Mesangial cell (primary cell): ENCODE measurements around the gene TRMT2B. TPM values are rescaled to one million over a fixed set of nuclear protein-coding genes. Genes with fewer than 3 reads are reported as not detected.

ENCODE experiments used
- total RNA-seq: library from RNA; depleted of rRNA; stranded (reverse); fragments of >200 nt; gene quantifications from 2 replicates; pipeline ENCODE4 v1.2.3, GENCODE V29; 2015

The TRMT2B gene
- 8.4 and 10.3 TPM in 2 replicates for total RNA-seq

GRCh38 chrX:101051549-101052302, at the start of gene TRMT2B:
TSS of gene TRMT2B (minus strand) at chrX:101052111. CDS start at chrX:101042289, 9,822 bp downstream.

GRCh38 chrX:101097546-101098453, 45.9 kb upstream of the TRMT2B start, which contains the start of gene CENPI:
TSS of gene CENPI (plus strand) at chrX:101098204. CDS start at chrX:101101071, 2,867 bp downstream.

GRCh38 chrX:101078716-101079598, 27.0 kb upstream of the TRMT2B start, which contains the start of gene TMEM35A:
TSS of gene TMEM35A (plus strand) at chrX:101078879. CDS start at chrX:101079003, 124 bp downstream.

GRCh38 chrX:100969408-100969807, 82.5 kb downstream of the TRMT2B start, which contains the start of gene ARL13A:
TSS of gene ARL13A (plus strand) at chrX:100969708. CDS start at chrX:100973690, 3,982 bp downstream.

Other genes starting within 250 kb of the TRMT2B start
- gene CSTF2, start 231.7 kb downstream of the TRMT2B start, total RNA-seq = 13.1 and 25.6 TPM in 2 replicates
- not detected in 2 replicates for gene NOX1, start 177.8 kb downstream of the TRMT2B start, total RNA-seq
- gene XKRX, start 123.2 kb downstream of the TRMT2B start, total RNA-seq = not detected in 2 replicates
- not detected in 2 replicates for gene ARL13A, start 82.4 kb downstream of the TRMT2B start, total RNA-seq
- 0.16 and 0.38 TPM in 2 replicates for gene TMEM35A, start 26.8 kb upstream of the TRMT2B start, total RNA-seq
- 1.1 and 24.9 TPM in 2 replicates for gene CENPI, start 46.1 kb upstream of the TRMT2B start, total RNA-seq
- 0.51 and 1.1 TPM in 2 replicates for gene DRP2, start 167.7 kb upstream of the TRMT2B start, total RNA-seq
- under 0.01 and 0.33 TPM in 2 replicates for gene TAF7L, start 239.2 kb upstream of the TRMT2B start, total RNA-seq